HepG2 (cell line): ENCODE data around the gene SLC43A1. TPM values are rescaled to one million over a fixed set of nuclear protein-coding genes. Genes with fewer than 3 reads are reported as not detected.

Experiments used
- ATAD3A ChIP-seq: sonication (generic); formaldehyde crosslinking; IDR thresholded peaks from 2 replicates; pipeline ENCODE4 v1.4.0; 2020; ENCODE audit warnings: missing genetic modification reagents
- BCL6 ChIP-seq: IDR thresholded peaks from 2 replicates; pipeline ENCODE4 v1.6.1; 2016; ENCODE audit warnings: missing genetic modification reagents, missing compliant biosample characterization
- GZF1 ChIP-seq: sonication (generic); formaldehyde crosslinking; IDR thresholded peaks from 2 replicates; pipeline ENCODE4 v1.5.1; 2020; ENCODE audit warnings: mild to moderate bottlenecking, missing genetic modification reagents
- JARID2 ChIP-seq: sonication (generic); formaldehyde crosslinking; IDR thresholded peaks from 2 replicates; pipeline ENCODE4 v1.8.1; 2023; ENCODE audit warnings: missing genetic modification reagents, inconsistent platforms; ENCODE audit not compliant: insufficient replicate concordance
- KAT7 ChIP-seq: IDR thresholded peaks from 2 replicates; pipeline ENCODE4 v1.6.1; 2018; ENCODE audit warnings: borderline replicate concordance, missing compliant biosample characterization
- MEIS1 ChIP-seq: sonication (generic); formaldehyde crosslinking; IDR thresholded peaks from 2 replicates; pipeline ENCODE4 v1.9.0; 2021; ENCODE audit warnings: mild to moderate bottlenecking, missing genetic modification reagents, moderate library complexity, borderline replicate concordance
- POLR2AphosphoS5 ChIP-seq: IDR thresholded peaks from 2 replicates; pipeline ENCODE4 v1.6.1; 2012; ENCODE audit warnings: low read depth, low read length
- RELA ChIP-seq: sonication (generic); formaldehyde crosslinking; IDR thresholded peaks from 2 replicates; pipeline ENCODE4 v1.4.0; 2020; ENCODE audit warnings: missing genetic modification reagents
- TBL1XR1 ChIP-seq: fragments of 150-350 bp; IDR thresholded peaks from 2 replicates; pipeline ENCODE4 v1.6.1; 2014; ENCODE audit warnings: borderline replicate concordance, low read length; ENCODE audit not compliant: partially characterized antibody
- TSC22D2 ChIP-seq: sonication (generic); formaldehyde crosslinking; IDR thresholded peaks from 2 replicates; pipeline ENCODE4 v1.5.1; 2020; ENCODE audit warnings: missing genetic modification reagents, mild to moderate bottlenecking, borderline replicate concordance
- ZBTB26 ChIP-seq: IDR thresholded peaks from 2 replicates; pipeline ENCODE4 v1.6.1; 2016; ENCODE audit warnings: missing compliant biosample characterization, missing genetic modification reagents, borderline replicate concordance
- ZFYVE20 ChIP-seq: sonication (generic); formaldehyde crosslinking; IDR thresholded peaks from 2 replicates; pipeline ENCODE4 v1.8.0; 2023; ENCODE audit warnings: low read depth, mild to moderate bottlenecking, moderate library complexity, missing genetic modification reagents, borderline replicate concordance
- ZMAT5 ChIP-seq: sonication (generic); formaldehyde crosslinking; IDR thresholded peaks from 2 replicates; pipeline ENCODE4 v1.5.0; 2020; ENCODE audit warnings: mild to moderate bottlenecking, low read depth, missing genetic modification reagents, borderline replicate concordance
- ZNF234 ChIP-seq: sonication (generic); formaldehyde crosslinking; conservative IDR thresholded peaks from 2 replicates; pipeline ENCODE4 v1.5.1; 2020; ENCODE audit warnings: mild to moderate bottlenecking, missing genetic modification reagents
- ZNF367 ChIP-seq: sonication (generic); formaldehyde crosslinking; IDR thresholded peaks from 2 replicates; pipeline ENCODE4 v1.4.0; 2020; ENCODE audit warnings: missing genetic modification reagents, borderline replicate concordance
- ZNF737 ChIP-seq: sonication (generic); formaldehyde crosslinking; IDR thresholded peaks from 2 replicates; pipeline ENCODE4 v1.5.0; 2020; ENCODE audit warnings: missing genetic modification reagents, mild to moderate bottlenecking, borderline replicate concordance
- polyA plus RNA-seq, 8 experiments: library from polyadenylated mRNA; depleted of rRNA in 3 of 8; stranded (reverse) in 7 of 8; unstranded in 1 of 8; fragments of >200 nt; fragmentation: Illumina TruSeq in 4 of 8; extraction: Trizol in 4 of 8; gene quantifications; 2 replicates each; pipeline versions ENCODE4 v1.2.1 to v1.2.3, GENCODE V29; 2011 to 2016; ENCODE audit warnings: low read depth in 4 of 8, missing spikeins in 1 of 8, mixed read lengths in 1 of 8; ENCODE audit not compliant: insufficient read depth in 1 of 8
- total RNA-seq, 5 experiments: library from RNA; depleted of rRNA; stranded (reverse); fragments of >200 nt; fragmentation: Illumina TruSeq; extraction: Trizol; gene quantifications; 2 replicates each; pipeline ENCODE4 v1.2.3, GENCODE V29; 2016; ENCODE audit warnings: low read depth in 1 of 5
- TF ChIP-seq, protein P1 (sequence below), 2 experiments: IDR thresholded peaks; 2 replicates each; pipeline ENCODE4 v1.6.1; 2011 to 2012; ENCODE audit warnings: low read length in 2 of 2, borderline replicate concordance in 1 of 2, low read depth in 1 of 2, mild to moderate bottlenecking in 1 of 2, moderate library complexity in 1 of 2
- TF ChIP-seq, protein P2 (sequence below): sonication (generic); formaldehyde crosslinking; IDR thresholded peaks from 2 replicates; pipeline ENCODE4 v1.8.0; 2022; ENCODE audit warnings: missing genetic modification reagents, mild to moderate bottlenecking, moderate library complexity, borderline replicate concordance
- TF ChIP-seq, protein P3 (sequence below): sonication (generic); formaldehyde crosslinking; IDR thresholded peaks from 2 replicates; pipeline ENCODE4 v1.8.0; 2022; ENCODE audit warnings: mild to moderate bottlenecking, missing genetic modification reagents; ENCODE audit not compliant: insufficient replicate concordance

SLC43A1 gene
- total and polyA plus RNA-seq, 2 of the 13 experiments (the other 11 are each of a cell fraction or from before 2014, with no cell fraction given) = 72.3 to 87.6 TPM

DNA sequence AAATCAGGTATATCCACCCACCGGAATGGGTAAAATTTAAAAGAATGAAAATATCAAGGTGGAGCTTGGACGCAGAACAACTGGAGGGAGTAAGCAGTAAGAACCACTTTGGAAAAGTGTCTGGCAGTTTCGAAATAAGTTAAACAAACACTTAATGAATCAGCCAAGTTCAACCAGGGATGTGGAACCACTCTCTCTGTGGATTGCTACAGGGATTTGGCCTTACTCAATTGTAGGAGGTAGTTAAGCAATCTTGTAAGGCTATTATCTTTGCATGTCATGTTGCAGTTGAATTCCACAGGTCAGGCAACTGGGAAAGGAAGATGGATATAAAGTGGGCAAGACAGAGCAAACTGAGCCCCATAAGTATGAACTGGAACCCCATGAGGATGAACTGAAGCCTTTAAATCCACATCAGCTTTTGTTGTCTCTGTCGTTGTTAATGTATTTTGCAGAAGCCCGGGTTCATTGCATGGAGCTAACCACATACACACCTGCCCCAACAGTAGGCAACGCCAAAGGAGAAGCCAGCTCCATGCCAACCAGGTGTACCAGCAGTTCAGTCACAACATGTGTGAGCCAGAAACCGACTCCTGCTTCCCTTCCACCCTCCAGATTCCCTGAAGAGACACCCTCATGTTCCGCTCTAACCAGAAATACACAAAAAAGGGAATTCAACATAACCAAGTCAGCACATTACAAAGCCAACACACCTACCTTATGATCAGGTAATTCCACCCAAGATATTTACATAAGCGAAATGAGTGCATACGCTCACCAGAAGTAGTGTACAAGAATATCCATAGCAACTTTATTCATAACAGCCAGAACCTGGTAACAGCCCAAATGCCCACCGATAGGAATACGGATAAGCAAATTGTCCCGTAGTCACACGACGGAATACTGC lies 80.6 kb downstream of the SLC43A1 start (continued):
- TF ChIP-seq JARID2 (no peak), ATAD3A (CRISPR knock-in tag) (no peak), ZNF367 (no peak), KAT7 (CRISPR knock-in tag) (no peak), ZNF234 (no peak), BCL6 (peak; percentile 93), TBL1XR1 (peak; percentile 94), GZF1 (CRISPR knock-in tag) (no peak), ZNF737 (CRISPR knock-in tag) (no peak), MEIS1 (peak; percentile 44; the same call in 1 of the 2 replicates), ZBTB26 (no peak), ZMAT5 (no peak), POLR2AphosphoS5 (no peak), RELA (no peak), TSC22D2 (CRISPR knock-in tag) (no peak), ZFYVE20 (CRISPR knock-in tag) (no peak)
- TF ChIP-seq, protein P1, sequence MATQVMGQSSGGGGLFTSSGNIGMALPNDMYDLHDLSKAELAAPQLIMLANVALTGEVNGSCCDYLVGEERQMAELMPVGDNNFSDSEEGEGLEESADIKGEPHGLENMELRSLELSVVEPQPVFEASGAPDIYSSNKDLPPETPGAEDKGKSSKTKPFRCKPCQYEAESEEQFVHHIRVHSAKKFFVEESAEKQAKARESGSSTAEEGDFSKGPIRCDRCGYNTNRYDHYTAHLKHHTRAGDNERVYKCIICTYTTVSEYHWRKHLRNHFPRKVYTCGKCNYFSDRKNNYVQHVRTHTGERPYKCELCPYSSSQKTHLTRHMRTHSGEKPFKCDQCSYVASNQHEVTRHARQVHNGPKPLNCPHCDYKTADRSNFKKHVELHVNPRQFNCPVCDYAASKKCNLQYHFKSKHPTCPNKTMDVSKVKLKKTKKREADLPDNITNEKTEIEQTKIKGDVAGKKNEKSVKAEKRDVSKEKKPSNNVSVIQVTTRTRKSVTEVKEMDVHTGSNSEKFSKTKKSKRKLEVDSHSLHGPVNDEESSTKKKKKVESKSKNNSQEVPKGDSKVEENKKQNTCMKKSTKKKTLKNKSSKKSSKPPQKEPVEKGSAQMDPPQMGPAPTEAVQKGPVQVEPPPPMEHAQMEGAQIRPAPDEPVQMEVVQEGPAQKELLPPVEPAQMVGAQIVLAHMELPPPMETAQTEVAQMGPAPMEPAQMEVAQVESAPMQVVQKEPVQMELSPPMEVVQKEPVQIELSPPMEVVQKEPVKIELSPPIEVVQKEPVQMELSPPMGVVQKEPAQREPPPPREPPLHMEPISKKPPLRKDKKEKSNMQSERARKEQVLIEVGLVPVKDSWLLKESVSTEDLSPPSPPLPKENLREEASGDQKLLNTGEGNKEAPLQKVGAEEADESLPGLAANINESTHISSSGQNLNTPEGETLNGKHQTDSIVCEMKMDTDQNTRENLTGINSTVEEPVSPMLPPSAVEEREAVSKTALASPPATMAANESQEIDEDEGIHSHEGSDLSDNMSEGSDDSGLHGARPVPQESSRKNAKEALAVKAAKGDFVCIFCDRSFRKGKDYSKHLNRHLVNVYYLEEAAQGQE (IDR thresholded peaks at IDR 0.05; ENCODE audit: borderline replicate concordance in 1 of 2, low read depth in 1 of 2, low read length in 2 of 2) = 0 out of 4 replicates have a peak, but pooled peaks of 1 of the 2 experiments have one; percentile 39
- TF ChIP-seq, protein P2, sequence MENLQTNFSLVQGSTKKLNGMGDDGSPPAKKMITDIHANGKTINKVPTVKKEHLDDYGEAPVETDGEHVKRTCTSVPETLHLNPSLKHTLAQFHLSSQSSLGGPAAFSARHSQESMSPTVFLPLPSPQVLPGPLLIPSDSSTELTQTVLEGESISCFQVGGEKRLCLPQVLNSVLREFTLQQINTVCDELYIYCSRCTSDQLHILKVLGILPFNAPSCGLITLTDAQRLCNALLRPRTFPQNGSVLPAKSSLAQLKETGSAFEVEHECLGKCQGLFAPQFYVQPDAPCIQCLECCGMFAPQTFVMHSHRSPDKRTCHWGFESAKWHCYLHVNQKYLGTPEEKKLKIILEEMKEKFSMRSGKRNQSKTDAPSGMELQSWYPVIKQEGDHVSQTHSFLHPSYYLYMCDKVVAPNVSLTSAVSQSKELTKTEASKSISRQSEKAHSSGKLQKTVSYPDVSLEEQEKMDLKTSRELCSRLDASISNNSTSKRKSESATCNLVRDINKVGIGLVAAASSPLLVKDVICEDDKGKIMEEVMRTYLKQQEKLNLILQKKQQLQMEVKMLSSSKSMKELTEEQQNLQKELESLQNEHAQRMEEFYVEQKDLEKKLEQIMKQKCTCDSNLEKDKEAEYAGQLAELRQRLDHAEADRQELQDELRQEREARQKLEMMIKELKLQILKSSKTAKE (CRISPR knock-in tag) = no peak
- TF ChIP-seq, protein P3, sequence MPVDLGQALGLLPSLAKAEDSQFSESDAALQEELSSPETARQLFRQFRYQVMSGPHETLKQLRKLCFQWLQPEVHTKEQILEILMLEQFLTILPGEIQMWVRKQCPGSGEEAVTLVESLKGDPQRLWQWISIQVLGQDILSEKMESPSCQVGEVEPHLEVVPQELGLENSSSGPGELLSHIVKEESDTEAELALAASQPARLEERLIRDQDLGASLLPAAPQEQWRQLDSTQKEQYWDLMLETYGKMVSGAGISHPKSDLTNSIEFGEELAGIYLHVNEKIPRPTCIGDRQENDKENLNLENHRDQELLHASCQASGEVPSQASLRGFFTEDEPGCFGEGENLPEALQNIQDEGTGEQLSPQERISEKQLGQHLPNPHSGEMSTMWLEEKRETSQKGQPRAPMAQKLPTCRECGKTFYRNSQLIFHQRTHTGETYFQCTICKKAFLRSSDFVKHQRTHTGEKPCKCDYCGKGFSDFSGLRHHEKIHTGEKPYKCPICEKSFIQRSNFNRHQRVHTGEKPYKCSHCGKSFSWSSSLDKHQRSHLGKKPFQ = no peak
